ENCODE results near the gene FOXJ3. TPM values are rescaled to one million over a fixed set of nuclear protein-coding genes. Genes with fewer than 3 reads are reported as not detected.

FOXJ3 gene
- total RNA-seq, 1 experiment from 2014 or later: 51.1 TPM

- no peaks in the 10 kb centered on the region for H3K36me3 ChIP-seq (ENCODE audit: control insufficient read depth in 1 of 2, insufficient read depth in 2 of 2, low read length in 2 of 2)
- no peak overlapping the region for H2AFZ ChIP-seq (ENCODE audit: low read depth, low read length, poor library complexity, severe bottlenecking)
- H3K4me1 ChIP-seq (ENCODE audit: control insufficient read depth in 1 of 2, insufficient read depth in 2 of 2, low read length in 2 of 2): no peaks in the 10 kb centered on the region
- H3K9me2 ChIP-seq (ENCODE audit: insufficient read depth): no peaks in the 10 kb centered on the region
- no peak overlapping the region for H3K9ac ChIP-seq (ENCODE audit: low read length)
- no peak overlapping the region for H3K4me2 ChIP-seq (ENCODE audit: low read length)
- no peaks in the 10 kb centered on the region for H3K9me3 ChIP-seq (ENCODE audit: control insufficient read depth in 1 of 2, insufficient read depth in 1 of 2, low read depth in 1 of 2, low read length in 2 of 2)
- H3K4me3 ChIP-seq (replicated peaks in 1 of 2; ENCODE audit: low read depth in 1 of 2, low read length in 2 of 2): no peak overlapping the region
- H3K27me3 ChIP-seq (ENCODE audit: insufficient read depth, low read length): no peaks in the 10 kb centered on the region
- peaks cover 65% of the 10 kb centered on the region for H3K79me2 ChIP-seq (ENCODE audit: insufficient read depth, low read length)
- no peak for TF ChIP-seq EZH2phosphoT487 (IDR thresholded peaks at IDR 0.05; ENCODE audit: borderline replicate concordance)
- TF ChIP-seq CEBPB (IDR thresholded peaks at IDR 0.05; ENCODE audit: low read depth): no peak
- no peak for TF ChIP-seq EZH2 (IDR thresholded peaks at IDR 0.05)
- DNase-seq (ENCODE audit: low read depth, low spot score) (no peak), ATAC-seq (no peak)
- RAD21 ChIA-PET (ENCODE audit: low non-redundant PET in 1 of 2, low total read pairs in 2 of 2, uncharacterized antibody in 2 of 2, unreplicated experiment in 2 of 2): no interaction called here
- POLR2A ChIA-PET: no interaction called here
- H3K27ac ChIP-seq (ENCODE audit: low read depth, low read length): no peak overlapping the region
- intact Hi-C loops (cut with micrococcal nuclease): no loop called here
- BruUV-seq (replicated peaks): no TSS peak
- CTCF ChIA-PET: no interaction called here
- H4K20me1 ChIP-seq (ENCODE audit: insufficient read depth): peaks cover 5% of the 10 kb centered on the region; the same call in 1 of the 2 replicates
Observed at GRCh38 chr1:42295816-42296215, 39.2 kb downstream of the FOXJ3 start.

GRCh38 chr1:42290130-42290529 lies 44.9 kb downstream of the FOXJ3 start:
- no TSS peak for BruUV-seq (replicated peaks)
- POLR2A ChIA-PET: no interaction called here
- ATAC-seq: no peak

More at GRCh38 chr1:42290130-42290529, 44.9 kb downstream of the FOXJ3 start:
- H3K9me2 ChIP-seq (ENCODE audit: insufficient read depth): no peaks in the 10 kb centered on the region
- no peak for DNase-seq (ENCODE audit: low read depth, low spot score)
- H3K27me3 ChIP-seq (ENCODE audit: insufficient read depth, low read length): no peaks in the 10 kb centered on the region
- TF ChIP-seq JUND (IDR thresholded peaks at IDR 0.05) (no peak), TCF7L2 (IDR thresholded peaks at IDR 0.05; ENCODE audit: borderline replicate concordance, extremely low read depth, insufficient read depth, insufficient read length) (no peak), POLR2AphosphoS5 (IDR thresholded peaks at IDR 0.05; ENCODE audit: low read depth, low read length) (no peak), ZNF274 (IDR thresholded peaks at IDR 0.05; ENCODE audit: low read depth, low read length) (no peak), ATF3 (IDR thresholded peaks at IDR 0.05) (no peak), SIN3A (IDR thresholded peaks at IDR 0.05; ENCODE audit: low read depth) (no peak), MAX (IDR thresholded peaks at IDR 0.05) (no peak), EGR1 (IDR thresholded peaks at IDR 0.05; ENCODE audit: low read depth) (no peak), EZH2 (IDR thresholded peaks at IDR 0.05) (no peak)
- intact Hi-C loops (cut with micrococcal nuclease): no loop called here
- RAD21 ChIA-PET (ENCODE audit: low non-redundant PET in 1 of 2, low total read pairs in 2 of 2, uncharacterized antibody in 2 of 2, unreplicated experiment in 2 of 2): no interaction called here
- H3K4me1 ChIP-seq (ENCODE audit: control insufficient read depth in 1 of 2, insufficient read depth in 2 of 2, low read length in 2 of 2): no peaks in the 10 kb centered on the region
- H3K9ac ChIP-seq (ENCODE audit: low read length): no peak overlapping the region
- H3K27ac ChIP-seq (ENCODE audit: low read depth, low read length): no peak overlapping the region
- peaks cover 85% of the 10 kb centered on the region for H3K79me2 ChIP-seq (ENCODE audit: insufficient read depth, low read length)
- no peaks in the 10 kb centered on the region for H3K9me3 ChIP-seq (ENCODE audit: control insufficient read depth in 1 of 2, insufficient read depth in 1 of 2, low read depth in 1 of 2, low read length in 2 of 2)
- CTCF ChIA-PET: no interaction called here
- no peaks in the 10 kb centered on the region for H3K36me3 ChIP-seq (ENCODE audit: control insufficient read depth in 1 of 2, insufficient read depth in 2 of 2, low read length in 2 of 2)
- no peak overlapping the region for H3K4me2 ChIP-seq (ENCODE audit: low read length)
- H4K20me1 ChIP-seq (ENCODE audit: insufficient read depth): peaks cover 16% of the 10 kb centered on the region; the same call in 1 of the 2 replicates
- H2AFZ ChIP-seq (ENCODE audit: low read depth, low read length, poor library complexity, severe bottlenecking): no peak overlapping the region
- no peak overlapping the region for H3K4me3 ChIP-seq (replicated peaks in 1 of 2; ENCODE audit: low read depth in 1 of 2, low read length in 2 of 2)
